OCI-LY3 (cell line): ENCODE results near the gene FOXF2.

Experiments used
- H2AFZ ChIP-seq: fragments of 200-600, 300-600 bp; shearing (Covaris generic); 2 replicates; pipeline ENCODE4 v1.6.0; 2014; ENCODE audit warnings: antibody characterized with exemption, low read depth, low read length
- H3K27ac ChIP-seq: fragments of 200-600, 300-600 bp; sonication (generic); 2 replicates; pipeline ENCODE4 v1.5.1; 2014; ENCODE audit warnings: mild to moderate bottlenecking, low read length, moderate library complexity, mixed read lengths
- H3K27me3 ChIP-seq: fragments of 200-600, 300-600 bp; sonication (generic); 2 replicates; pipeline ENCODE4 v1.6.1; 2014; ENCODE audit warnings: low read depth, low read length, mixed read lengths
- H3K36me3 ChIP-seq: fragments of 200-600, 300-600 bp; sonication (generic); replicated peaks from 2 replicates; pipeline ENCODE3; 2014; ENCODE audit warnings: low read depth, low read length, mixed read lengths
- H3K4me1 ChIP-seq: fragments of 300-600, 200-600 bp; sonication (generic); 2 replicates; pipeline ENCODE4 v1.6.1; 2014; ENCODE audit warnings: low read length, mixed read lengths
- H3K4me2 ChIP-seq: fragments of 200-600, 300-600 bp; sonication (generic); 2 replicates; pipeline ENCODE4 v1.6.1; 2014; ENCODE audit warnings: low read length, mixed read lengths
- H3K4me3 ChIP-seq: fragments of 300-600, 200-600 bp; sonication (generic); 2 replicates; pipeline ENCODE4 v1.5.1; 2014; ENCODE audit warnings: antibody characterized with exemption, mild to moderate bottlenecking, low read length, moderate library complexity
- H3K79me2 ChIP-seq: fragments of 300-600, 200-600 bp; shearing (Covaris generic); 2 replicates; pipeline ENCODE4 v1.6.1; 2014; ENCODE audit warnings: mild to moderate bottlenecking, low read length, mixed read lengths
- H3K9ac ChIP-seq: fragments of 300-600, 200-600 bp; shearing (Covaris generic); 2 replicates; pipeline ENCODE4 v1.6.0; 2014; ENCODE audit warnings: mild to moderate bottlenecking, low read length, moderate library complexity
- H3K9me3 ChIP-seq: fragments of 200-600, 300-600 bp; shearing (Covaris generic); 2 replicates; pipeline ENCODE4 v1.6.1; 2014; ENCODE audit warnings: low read length, mixed read lengths; ENCODE audit not compliant: insufficient read depth
- H4K20me1 ChIP-seq: fragments of 200-600, 300-600 bp; sonication (generic); 2 replicates; pipeline ENCODE4 v1.6.1; 2016; ENCODE audit warnings: low read length, mixed read lengths; ENCODE audit not compliant: insufficient read depth
- CTCF ChIP-seq: fragments of 200-600, 300-600 bp; sonication (generic); IDR thresholded peaks from 2 replicates; pipeline ENCODE4 v1.5.1; 2014; ENCODE audit warnings: antibody characterized with exemption, low read length, low read depth
- EZH2phosphoT487 ChIP-seq: fragments of 200-600 bp; shearing (Covaris generic); IDR thresholded peaks from 2 replicates; pipeline ENCODE4 v1.6.1; 2018; ENCODE audit warnings: antibody characterized with exemption, mixed run types, low read depth

The FOXF2 gene

GRCh38 chr6:1422290-1422689, 32.9 kb downstream of the FOXF2 start:
- Histone ChIP-seq H3K9me3 (no peaks in the 10 kb centered on the region), H4K20me1 (no peaks in the 10 kb centered on the region), H3K9ac (no peak overlapping the region), H3K36me3 (no peaks in the 10 kb centered on the region), H3K4me1 (no peaks in the 10 kb centered on the region), H3K79me2 (no peaks in the 10 kb centered on the region), H3K4me2 (no peak overlapping the region), H3K27me3 (no peaks in the 10 kb centered on the region), H3K4me3 (no peak overlapping the region), H2AFZ (no peak overlapping the region), H3K27ac (no peak overlapping the region)
- TF ChIP-seq EZH2phosphoT487 (no peak), CTCF (no peak)

- Histone ChIP-seq H3K27ac (no peak overlapping the region), H3K4me1 (no peaks in the 10 kb centered on the region), H3K9ac (no peak overlapping the region), H3K79me2 (no peaks in the 10 kb centered on the region), H3K27me3 (no peaks in the 10 kb centered on the region), H3K4me2 (no peak overlapping the region), H2AFZ (no peak overlapping the region), H3K4me3 (no peak overlapping the region), H4K20me1 (no peaks in the 10 kb centered on the region), H3K9me3 (no peaks in the 10 kb centered on the region), H3K36me3 (no peaks in the 10 kb centered on the region)
- no peak for TF ChIP-seq EZH2phosphoT487
- TF ChIP-seq CTCF: no peak
Measured at GRCh38 chr6:1423578-1423977, 34.2 kb downstream of the FOXF2 start.

DNA sequence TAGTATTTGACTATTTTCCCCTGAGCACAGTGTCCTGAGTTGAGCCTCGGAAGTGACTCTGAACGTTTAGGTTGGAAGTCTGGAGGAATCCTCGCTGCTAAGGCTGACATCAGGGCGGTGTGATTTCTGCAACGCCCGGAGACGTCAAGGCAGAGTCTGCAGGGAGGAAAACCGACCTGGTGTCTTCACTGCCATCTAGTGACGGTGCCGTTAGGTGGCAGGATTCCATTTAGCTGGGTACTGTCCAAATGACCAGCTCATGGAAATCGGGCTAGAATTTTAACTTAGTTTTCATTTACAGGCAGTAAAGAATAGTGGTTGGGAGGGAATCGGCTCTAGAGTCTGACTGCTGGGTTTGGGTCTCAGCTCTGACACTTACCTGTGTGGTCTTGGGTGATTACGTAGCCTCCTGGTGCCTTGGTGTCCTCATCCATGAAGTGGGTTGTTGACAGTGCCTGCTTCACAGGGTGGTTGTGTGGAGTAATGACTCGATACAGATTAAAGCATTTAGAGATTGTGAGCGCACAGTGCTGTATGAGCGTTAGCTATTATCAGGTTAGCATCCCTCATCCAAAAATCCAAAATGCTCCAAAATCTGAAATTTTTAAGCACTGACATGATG, 35.0 kb downstream of the FOXF2 start:
- TF ChIP-seq EZH2phosphoT487 (no peak), CTCF (peak; percentile 68)
- no peaks in the 10 kb centered on the region for H4K20me1 ChIP-seq
- no peaks in the 10 kb centered on the region for H3K27me3 ChIP-seq
- H3K27ac ChIP-seq: no peak overlapping the region
- H3K9ac ChIP-seq: no peak overlapping the region
- H3K9me3 ChIP-seq: no peaks in the 10 kb centered on the region
- H3K4me3 ChIP-seq: no peak overlapping the region
- no peaks in the 10 kb centered on the region for H3K4me1 ChIP-seq
- no peaks in the 10 kb centered on the region for H3K36me3 ChIP-seq
- H3K79me2 ChIP-seq: no peaks in the 10 kb centered on the region
- no peak overlapping the region; the same call in 1 of the 2 replicates for H2AFZ ChIP-seq
- peak overlapping the region; percentile 44 for H3K4me2 ChIP-seq

DNA sequence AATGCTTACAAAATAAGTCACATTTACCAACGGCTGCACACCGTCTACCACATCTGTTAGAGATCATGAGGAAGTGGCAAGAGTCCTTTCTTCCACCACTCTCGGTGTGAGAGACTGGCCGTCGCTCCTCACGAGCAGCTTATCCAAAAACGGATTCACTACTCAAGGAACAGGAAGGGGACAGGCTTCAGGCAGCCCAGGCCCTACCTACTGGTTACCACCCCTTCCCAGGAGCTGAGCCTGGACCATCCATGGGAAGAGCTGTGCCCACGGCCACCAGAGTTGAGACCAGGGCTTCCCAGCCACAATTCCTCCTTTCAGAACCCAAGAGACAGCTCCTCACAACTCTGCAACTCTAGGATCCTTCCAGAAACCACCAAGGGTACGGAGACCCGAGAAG, 37.0 kb downstream of the FOXF2 start:
- Histone ChIP-seq H3K4me2 (no peak overlapping the region), H3K9ac (no peak overlapping the region), H3K27me3 (no peaks in the 10 kb centered on the region), H3K9me3 (no peaks in the 10 kb centered on the region), H3K79me2 (no peaks in the 10 kb centered on the region), H3K36me3 (no peaks in the 10 kb centered on the region), H3K27ac (no peak overlapping the region), H2AFZ (no peak overlapping the region), H3K4me3 (no peak overlapping the region), H3K4me1 (no peaks in the 10 kb centered on the region), H4K20me1 (no peaks in the 10 kb centered on the region)
- TF ChIP-seq CTCF (no peak), EZH2phosphoT487 (no peak)
